Right hindlimb (tissue), 1 donor: Measurements from ENCODE around the gene BRPF1.
A peak's percentile ranks its signal among the peaks of the same experiment; 100 is the strongest.

Experiments
- DNase-seq: peaks from one replicate; pipeline ENCODE4 v3.0.0-alpha.2; 2018

BRPF1 gene

DNA sequence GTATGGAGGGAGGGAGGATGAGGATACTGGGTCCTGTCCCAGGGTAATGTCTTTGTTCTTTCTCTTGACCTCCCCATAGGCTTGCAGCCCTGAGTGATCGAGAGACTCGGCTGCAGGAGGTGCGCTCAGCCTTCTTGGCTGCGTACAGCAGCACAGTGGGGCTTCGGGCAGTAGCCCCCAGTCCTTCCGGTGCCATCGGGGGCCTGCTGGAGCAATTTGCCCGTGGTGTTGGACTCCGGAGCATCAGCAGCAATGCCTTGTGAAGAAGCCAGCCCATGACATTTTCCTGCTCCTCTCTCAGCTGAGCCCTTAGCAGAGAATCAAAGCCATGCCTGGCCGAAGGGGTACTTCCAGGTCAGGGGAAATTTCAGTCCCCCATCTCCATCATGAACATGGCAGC is 29.8 kb upstream of the BRPF1 start:
- DNase-seq: no peak

DNA sequence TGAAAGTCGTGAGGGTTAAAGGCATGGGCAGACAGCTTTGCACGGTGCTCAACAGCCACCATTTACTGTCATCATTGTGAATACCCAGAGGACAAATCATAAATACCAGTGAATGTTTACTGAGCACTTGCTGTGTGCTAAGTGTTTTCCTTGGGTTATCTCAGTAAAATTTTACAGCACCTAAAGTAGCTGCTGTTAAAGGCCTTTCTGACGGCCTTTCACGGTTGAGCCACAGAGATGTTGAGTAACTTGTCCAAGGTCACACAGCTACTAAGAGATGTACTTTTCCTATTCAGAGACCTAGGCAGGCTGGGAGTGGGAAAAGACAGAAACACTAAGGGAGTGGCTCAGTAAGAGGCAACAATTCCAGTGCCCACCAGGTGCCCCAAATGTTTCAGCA is 28.3 kb upstream of the BRPF1 start:
- no peak for DNase-seq

- DNase-seq: no peak
Measured at GRCh38 chr3:9703736-9704346, 27.7 kb upstream of the BRPF1 start, which contains the start of gene CPNE9. Gene CPNE9 (plus strand): TSS chr3:9703833. CDS start chr3:9703997, 164 bp downstream.

DNA sequence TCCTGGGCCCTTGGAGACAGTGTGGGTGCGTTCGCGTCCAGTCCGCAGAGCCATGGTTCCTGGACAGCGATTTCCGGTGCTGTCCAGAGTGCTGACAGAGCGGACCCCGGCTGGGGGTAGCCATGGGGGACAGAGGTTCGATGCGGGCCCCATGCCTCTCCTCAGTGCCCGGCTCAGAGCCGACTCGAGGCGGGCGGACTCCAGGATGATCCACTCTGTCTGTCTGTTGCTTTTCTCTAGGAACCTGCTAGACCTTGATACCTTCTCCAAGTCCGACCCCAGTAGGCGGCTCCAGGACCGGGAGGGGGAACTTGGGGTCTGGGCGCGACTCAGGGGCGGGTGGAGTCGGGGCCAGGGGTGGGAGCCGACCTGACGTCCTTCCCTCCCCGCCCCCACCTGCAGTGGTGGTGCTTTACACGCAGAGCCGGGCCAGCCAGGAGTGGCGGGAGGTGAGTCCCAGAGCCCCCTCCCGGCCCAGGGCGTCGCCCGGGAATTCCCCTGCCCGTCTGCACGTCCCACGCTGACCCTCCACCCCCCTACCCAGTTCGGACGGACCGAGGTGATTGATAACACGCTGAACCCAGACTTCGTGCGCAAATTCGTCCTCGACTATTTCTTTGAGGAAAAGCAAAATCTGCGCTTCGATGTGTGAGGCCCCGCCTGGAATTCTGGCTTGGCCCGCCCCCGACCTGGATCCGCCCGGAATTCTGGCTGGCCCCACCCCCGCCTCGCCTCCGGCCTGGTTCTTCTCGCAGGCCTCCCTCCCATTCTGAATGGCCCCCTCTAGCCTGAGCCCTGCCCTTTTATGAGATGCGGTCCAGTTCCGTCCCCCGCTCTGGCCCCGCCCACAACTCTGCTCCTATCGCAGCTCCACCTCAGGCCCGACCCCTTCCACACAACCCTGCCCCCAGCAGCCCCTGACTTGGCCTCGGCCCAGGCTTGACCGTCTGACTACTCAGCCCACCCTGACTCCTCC is 26.9 kb upstream of the BRPF1 start:
- peak; percentile 60 for DNase-seq

DNA sequence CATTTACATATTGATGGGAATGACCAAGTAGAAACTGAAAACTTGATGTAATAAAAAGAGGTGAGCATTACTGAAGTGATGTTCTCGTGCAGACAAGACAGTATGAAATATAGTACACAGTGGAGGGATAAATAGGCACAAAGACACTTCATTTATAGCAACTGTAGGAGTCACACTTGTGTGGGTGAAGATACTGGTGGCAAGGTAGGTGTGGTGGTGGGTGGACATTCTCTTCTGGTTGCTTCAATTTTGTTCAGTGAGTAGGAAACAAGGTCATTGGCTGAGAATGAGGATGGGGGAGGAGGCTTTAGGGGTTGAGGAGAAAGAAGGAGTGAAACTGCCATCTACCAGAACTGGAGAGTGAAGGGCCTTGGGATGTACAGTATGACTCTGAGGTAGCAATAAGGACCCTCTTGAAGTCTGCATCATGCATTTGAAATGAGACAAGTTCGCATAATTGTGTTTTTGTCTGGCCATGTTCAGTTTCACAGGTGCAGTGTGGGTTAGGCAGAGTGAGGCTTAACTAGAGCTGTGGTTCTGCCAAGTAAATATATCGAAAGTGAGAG is 21.3 kb upstream of the BRPF1 start:
- DNase-seq: no peak

GRCh38 chr3:9712415-9712814 is 19.1 kb upstream of the BRPF1 start:
- no peak for DNase-seq

DNA sequence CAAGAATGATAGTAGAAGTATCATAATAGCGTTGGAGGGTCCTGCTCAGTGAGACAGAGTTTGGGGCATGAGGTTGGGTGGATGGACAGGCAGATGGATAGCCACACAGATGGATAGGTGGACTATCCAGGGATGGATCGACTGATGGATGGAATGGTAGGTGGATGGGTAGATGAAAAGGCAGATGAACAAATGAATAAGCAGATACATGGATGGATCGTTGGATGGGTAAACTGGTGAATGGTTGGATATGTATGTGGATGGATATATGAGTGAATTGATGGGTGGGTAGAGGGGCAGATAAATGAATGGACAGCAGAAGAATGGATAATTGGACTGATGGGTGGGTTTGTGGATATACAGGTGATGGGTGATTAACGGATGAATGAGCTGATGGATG is 18.4 kb upstream of the BRPF1 start:
- no peak for DNase-seq

DNA sequence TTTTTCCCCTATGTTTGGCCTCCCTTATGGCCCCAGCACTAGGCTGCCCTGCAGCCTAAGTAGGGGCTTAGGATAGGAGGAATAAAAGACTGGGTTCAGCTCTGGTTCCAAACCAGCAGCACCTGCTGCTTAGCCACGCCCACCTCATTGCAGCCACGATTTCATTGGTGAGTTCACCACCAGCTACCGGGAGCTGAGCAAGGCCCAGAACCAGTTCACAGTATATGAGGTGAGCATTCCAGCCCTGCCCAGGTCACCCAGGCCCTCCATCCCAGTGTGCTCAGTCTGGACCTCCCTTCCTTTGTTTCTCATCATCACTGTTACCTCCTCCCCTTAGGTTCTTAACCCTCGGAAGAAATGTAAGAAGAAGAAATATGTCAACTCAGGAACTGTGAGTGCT is 16.4 kb upstream of the BRPF1 start:
- no peak for DNase-seq

DNA sequence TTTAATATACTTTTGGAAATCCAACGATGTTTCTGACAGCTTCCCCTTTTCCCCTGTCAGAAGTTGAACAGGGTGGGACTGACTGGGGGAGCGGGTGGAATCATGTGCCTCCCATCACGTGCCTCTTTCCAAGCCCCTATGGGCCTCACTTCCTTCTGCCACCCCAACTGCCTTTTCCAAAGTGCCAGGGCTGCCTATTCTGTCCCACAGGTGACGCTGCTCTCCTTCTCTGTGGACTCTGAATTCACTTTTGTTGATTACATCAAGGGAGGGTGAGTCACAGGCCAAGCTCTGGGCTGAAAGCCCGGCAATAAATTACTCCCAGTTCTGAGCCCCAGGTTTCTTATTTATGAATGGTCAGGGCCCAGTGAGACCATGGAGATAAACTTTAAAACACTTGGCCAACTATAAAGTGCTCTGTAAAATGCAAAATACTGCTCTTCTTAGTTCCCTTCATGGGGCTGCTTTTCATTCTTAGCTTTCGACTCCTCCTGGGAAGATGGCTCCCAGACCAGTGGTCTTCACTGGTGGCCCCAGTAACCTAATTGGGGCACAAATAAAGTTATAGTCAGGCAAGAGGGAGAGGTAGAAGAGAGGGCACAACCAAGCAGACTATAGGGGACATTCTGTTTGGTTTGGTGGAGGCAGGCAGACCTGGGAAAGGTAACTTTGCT is 15.6 kb upstream of the BRPF1 start:
- DNase-seq: peak; percentile 56

GRCh38 chr3:9716801-9717555 is 14.6 kb upstream of the BRPF1 start:
- no peak for DNase-seq

DNA sequence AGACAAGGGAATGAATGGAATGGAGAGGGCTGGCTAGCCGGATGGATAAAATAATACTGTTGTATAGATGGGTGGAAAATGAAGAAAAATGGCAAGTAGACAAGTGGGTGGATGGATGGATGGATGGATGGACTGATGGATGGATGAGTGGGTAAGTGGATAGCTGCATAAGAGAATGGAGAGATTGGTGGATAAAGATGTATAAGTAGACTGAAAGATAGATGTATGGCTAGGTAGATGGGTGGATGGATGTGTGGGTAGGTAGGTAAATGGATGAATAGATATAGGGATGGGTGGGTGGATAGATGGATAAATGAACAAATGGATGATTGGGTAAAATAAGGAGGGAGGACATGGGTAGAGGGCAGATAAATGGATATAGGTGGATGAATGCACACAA is 14.0 kb upstream of the BRPF1 start:
- DNase-seq: no peak

DNA sequence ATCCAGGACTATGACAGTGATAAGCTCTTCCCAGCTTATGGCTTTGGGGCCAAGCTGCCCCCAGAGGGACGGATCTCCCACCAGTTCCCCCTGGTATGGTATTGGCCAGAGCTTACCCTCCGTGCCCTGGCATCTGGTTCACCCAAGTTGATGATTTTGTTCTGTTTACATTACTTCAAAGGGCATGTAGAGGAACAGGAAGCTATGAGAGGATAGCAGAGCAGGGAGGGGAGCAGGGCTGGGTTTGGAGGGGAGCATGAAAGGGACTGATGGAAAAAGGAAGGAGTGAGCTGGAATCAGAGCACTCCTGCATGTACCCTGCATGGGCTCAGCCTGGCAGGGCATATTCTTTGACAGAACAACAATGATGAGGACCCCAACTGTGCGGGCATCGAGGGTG is 13.4 kb upstream of the BRPF1 start:
- DNase-seq: no peak

- DNase-seq: no peak
Measured at GRCh38 chr3:9721015-9721699, 10.4 kb upstream of the BRPF1 start.

DNA sequence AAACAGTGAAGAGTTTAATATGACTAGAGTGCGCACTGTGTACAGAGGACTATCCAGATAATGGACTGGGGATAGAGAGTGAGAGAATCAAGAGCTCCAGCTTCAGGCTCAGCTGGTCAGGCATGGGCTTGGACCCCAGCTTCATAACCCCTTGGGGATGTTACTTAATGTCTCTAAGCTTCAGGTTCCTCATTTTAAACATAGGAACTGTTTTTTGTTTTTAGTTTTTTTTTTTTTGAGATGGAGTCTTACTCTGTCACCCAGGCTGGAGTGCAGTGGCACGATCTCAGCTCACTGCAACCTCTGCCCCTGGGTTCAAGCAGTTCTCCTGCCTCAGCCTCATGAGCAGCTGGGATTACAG is 9.9 kb upstream of the BRPF1 start:
- DNase-seq: no peak

- no peak for DNase-seq
Measured at GRCh38 chr3:9725775-9726515, 5.6 kb upstream of the BRPF1 start.

DNA sequence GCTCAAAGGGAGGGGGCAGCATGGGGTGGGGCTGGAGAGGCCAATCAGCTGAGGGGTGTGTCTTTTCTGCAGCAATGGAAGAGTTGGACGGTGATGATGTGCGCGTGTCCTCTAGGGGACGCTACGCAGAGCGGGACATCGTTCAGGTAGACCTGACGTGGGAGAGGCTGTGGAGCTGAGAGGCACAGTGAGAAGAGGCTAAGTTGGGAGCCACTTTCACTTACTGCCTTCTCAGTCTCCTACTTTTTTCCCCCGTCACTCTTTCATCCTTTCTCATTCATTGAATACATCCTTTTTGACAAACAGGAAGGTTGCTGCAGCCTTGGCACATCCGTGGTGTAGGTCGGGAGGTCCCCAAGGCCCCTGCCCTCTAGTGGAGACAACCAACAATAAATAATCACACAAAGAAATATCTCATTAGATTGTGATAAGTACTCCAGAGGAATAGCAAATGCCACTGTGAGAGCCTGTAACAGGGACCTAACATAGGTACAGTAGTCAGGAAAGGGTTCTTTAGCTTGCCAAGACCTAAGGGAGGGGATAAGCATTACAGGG is 4.4 kb upstream of the BRPF1 start:
- no peak for DNase-seq

DNA sequence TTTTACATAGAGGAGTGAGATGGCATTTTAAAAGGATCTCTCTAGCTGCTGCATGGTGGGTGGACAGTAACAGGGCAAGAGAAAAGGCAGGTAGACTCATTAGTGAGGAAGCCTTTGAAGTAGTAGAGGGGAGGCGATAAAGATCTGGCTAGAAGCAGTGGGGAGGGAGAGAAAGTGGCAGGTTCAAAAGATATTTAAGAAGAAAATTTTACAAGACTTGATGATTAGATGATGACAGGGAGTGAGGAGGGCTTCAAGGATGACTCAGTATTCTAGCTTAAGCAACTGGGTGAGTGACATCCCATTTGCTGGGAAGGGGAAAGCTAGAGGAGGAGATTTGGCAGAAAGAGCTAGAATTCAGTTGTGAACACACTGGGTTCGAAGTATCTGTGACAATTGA is 3.8 kb upstream of the BRPF1 start:
- no peak for DNase-seq

GRCh38 chr3:9729419-9729818 is 2.1 kb upstream of the BRPF1 start:
- DNase-seq: no peak

DNA sequence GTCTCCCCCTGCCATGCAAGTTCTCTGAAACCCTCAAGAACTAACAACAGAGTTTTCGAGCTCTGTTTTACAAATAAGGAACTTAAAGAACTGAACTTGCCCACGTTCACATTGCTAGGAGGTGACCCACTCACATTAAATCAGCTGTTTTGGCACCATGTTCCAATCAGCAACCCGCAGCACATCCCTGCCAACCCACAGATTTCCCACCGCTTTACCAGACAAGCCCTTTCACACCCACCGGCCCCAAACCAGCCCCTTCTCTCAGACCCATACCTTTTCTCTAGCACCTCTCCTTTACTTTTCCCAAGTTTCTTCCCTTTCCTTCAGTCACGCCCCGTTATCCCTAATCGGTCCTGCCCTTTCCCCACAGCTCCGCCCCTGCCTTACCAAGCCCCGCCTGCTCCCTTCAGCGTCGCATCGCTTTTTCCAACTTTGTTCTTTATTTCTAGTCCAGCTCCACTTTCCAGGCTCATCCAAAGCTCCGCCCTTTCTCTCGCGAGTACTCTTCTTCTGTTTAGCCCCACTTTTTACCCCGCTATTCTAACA is 804 bp upstream of the BRPF1 start:
- no peak for DNase-seq

DNA sequence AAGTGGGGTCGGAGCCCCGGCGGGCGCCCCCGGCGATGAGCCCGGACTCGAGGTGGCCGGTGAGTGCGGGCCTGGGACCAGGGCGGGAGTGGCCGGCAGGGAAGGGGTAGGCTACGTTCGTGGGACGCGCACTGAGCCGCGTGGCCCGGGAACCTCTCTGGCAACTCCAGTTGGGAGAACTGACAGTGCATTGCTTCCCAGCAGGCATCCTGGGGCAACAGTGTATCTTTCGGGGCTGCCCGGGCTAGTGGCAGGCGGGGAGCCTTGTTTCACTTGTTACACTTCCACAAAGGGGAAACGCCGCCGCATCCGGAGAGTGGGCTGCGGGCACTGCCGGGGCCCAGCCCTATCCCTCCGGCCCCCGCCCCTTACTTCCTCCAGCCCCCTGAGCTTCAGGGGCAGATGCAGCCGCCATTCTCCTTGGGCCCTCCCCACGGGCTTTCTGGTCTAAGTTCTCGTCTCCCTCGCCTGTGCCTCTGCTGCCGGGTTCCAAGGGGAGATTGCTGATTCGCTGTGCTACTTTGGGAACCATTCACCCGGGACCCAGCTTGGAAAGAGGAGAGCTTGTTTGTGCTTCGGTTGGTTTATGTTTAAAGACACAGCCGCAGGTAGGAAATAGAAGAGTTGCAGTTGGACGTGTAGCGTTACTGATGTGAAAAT is 675 bp downstream of the BRPF1 start:
- no peak for DNase-seq
